Esophagus muscularis mucosa (tissue), 4 donors: ENCODE data around the gene SFSWAP.

Experiments used
- CTCF ChIP-seq, 3 experiments: fragments of 200-600 bp in 2 of 3; fragments of 450-650 bp in 1 of 3; sonication (generic) in 2 of 3; IDR thresholded peaks; one replicate each; pipeline ENCODE4 v1.5.1; 2017 to 2019; ENCODE audit warnings: antibody characterized with exemption in 3 of 3, mild to moderate bottlenecking in 2 of 3, moderate library complexity in 1 of 3
- EP300 ChIP-seq: sonication (generic); formaldehyde crosslinking; IDR thresholded peaks from one replicate; pipeline ENCODE4 v1.6.1; 2017; ENCODE audit warnings: antibody characterized with exemption
- POLR2AphosphoS5 ChIP-seq, 2 donors: sonication (generic); formaldehyde crosslinking; IDR thresholded peaks; one replicate each; pipeline ENCODE4 v1.6.1; 2017; ENCODE audit warnings: antibody characterized with exemption in 2 of 2

DNA sequence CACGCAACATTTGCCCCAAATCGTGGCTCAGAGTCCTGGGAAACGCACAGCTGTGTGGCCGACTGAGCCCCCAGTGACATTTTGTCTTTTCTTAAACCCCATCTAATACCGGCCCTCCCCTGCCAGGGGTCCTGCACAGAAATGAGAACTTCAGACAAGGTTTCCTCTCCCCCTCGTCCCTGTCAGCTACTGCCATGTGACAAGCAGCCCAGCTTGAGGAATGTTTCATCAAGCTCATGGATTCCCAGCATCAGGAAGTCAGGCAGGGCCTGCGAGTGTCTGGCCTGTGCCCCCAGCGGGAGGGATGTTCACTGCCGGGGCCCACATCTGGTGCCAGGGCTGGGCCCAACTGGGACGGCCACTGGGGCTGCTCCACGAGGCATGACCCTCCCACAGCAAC lies 133.2 kb downstream of the SFSWAP start:
- no peak for TF ChIP-seq CTCF (IDR thresholded peaks at IDR 0.05)
- TF ChIP-seq EP300: no peak
- no peak for TF ChIP-seq POLR2AphosphoS5 (IDR thresholded peaks at IDR 0.05)
